HepG2 (cell line): ENCODE results near the gene USF1. TPM values are rescaled to one million over a fixed set of nuclear protein-coding genes. Genes with fewer than 3 reads are reported as not detected.

Source experiments
- AKAP8 ChIP-seq: sonication (generic); formaldehyde crosslinking; IDR thresholded peaks from 2 replicates; pipeline ENCODE4 v1.5.1; 2020; ENCODE audit warnings: mild to moderate bottlenecking, missing genetic modification reagents
- BHLHE40 ChIP-seq: IDR thresholded peaks from 2 replicates; pipeline ENCODE4 v1.6.1; 2011; ENCODE audit warnings: low read length, improper control_type of control experiment
- BRCA1 ChIP-seq: sonication (generic); formaldehyde crosslinking; IDR thresholded peaks from 2 replicates; pipeline ENCODE4 v1.4.0; 2020; ENCODE audit warnings: missing genetic modification reagents
- CENPX ChIP-seq: sonication (generic); formaldehyde crosslinking; IDR thresholded peaks from 2 replicates; pipeline ENCODE4 v1.9.0; 2021; ENCODE audit warnings: mild to moderate bottlenecking, missing genetic modification reagents, moderate library complexity
- DNMT3B ChIP-seq: conservative IDR thresholded peaks from 2 replicates; pipeline ENCODE4 v1.6.1; 2016; ENCODE audit warnings: missing biosample characterization, control low read depth
- FOSL2 ChIP-seq: sonication (generic); formaldehyde crosslinking; IDR thresholded peaks from 2 replicates; pipeline ENCODE4 v1.4.0; 2020; ENCODE audit warnings: missing genetic modification reagents
- HNRNPUL1 ChIP-seq: fragments of 200-400 bp; formaldehyde crosslinking; IDR thresholded peaks from 2 replicates; pipeline ENCODE4 v1.6.1; 2017; ENCODE audit warnings: low read depth, mild to moderate bottlenecking, low read length, moderate library complexity
- PITX1 ChIP-seq: sonication (generic); formaldehyde crosslinking; IDR thresholded peaks from 2 replicates; pipeline ENCODE4 v1.5.1; 2020; ENCODE audit warnings: mild to moderate bottlenecking, missing genetic modification reagents
- RBAK ChIP-seq: sonication (generic); formaldehyde crosslinking; IDR thresholded peaks from 2 replicates; pipeline ENCODE4 v1.5.1; 2020; ENCODE audit warnings: mild to moderate bottlenecking, missing genetic modification reagents
- RELA ChIP-seq: sonication (generic); formaldehyde crosslinking; IDR thresholded peaks from 2 replicates; pipeline ENCODE4 v1.4.0; 2020; ENCODE audit warnings: missing genetic modification reagents
- RFXANK ChIP-seq: IDR thresholded peaks from 2 replicates; pipeline ENCODE4 v1.6.1; 2016
- SOX13 ChIP-seq, 3 experiments: fragments of 450-650 bp in 1 of 3; sonication (generic) in 1 of 3; formaldehyde crosslinking in 1 of 3; IDR thresholded peaks in 2 of 3; conservative IDR thresholded peaks in 1 of 3; 2 replicates each; pipeline versions ENCODE4 v1.5.0 to v1.6.1; 2016 to 2020; ENCODE audit warnings: antibody characterized with exemption in 1 of 3, mild to moderate bottlenecking in 1 of 3, missing compliant biosample characterization in 1 of 3, missing genetic modification reagents in 1 of 3, moderate library complexity in 1 of 3
- SP2 ChIP-seq: sonication (generic); formaldehyde crosslinking; IDR thresholded peaks from 2 replicates; pipeline ENCODE4 v1.5.1; 2020; ENCODE audit warnings: mild to moderate bottlenecking, missing genetic modification reagents
- SP4 ChIP-seq: sonication (generic); formaldehyde crosslinking; IDR thresholded peaks from 2 replicates; pipeline ENCODE4 v1.8.1; 2023; ENCODE audit warnings: mild to moderate bottlenecking, missing genetic modification reagents
- SRSF4 ChIP-seq: fragments of 200-400 bp; formaldehyde crosslinking; IDR thresholded peaks from one replicate; pipeline ENCODE4 v1.6.1; 2018; ENCODE audit warnings: mild to moderate bottlenecking, low read depth, low read length, moderate library complexity; ENCODE audit not compliant: poor library complexity, severe bottlenecking
- TCF7 ChIP-seq: sonication (generic); IDR thresholded peaks from 2 replicates; pipeline ENCODE4 v1.6.1; 2016; ENCODE audit warnings: antibody characterized with exemption, low read depth
- YEATS2 ChIP-seq: sonication (generic); formaldehyde crosslinking; IDR thresholded peaks from 2 replicates; pipeline ENCODE4 v1.4.0; 2020; ENCODE audit warnings: missing genetic modification reagents, borderline replicate concordance
- ZNF547 ChIP-seq: sonication (generic); formaldehyde crosslinking; IDR thresholded peaks from 2 replicates; pipeline ENCODE4 v1.5.1; 2020; ENCODE audit warnings: mild to moderate bottlenecking, missing genetic modification reagents
- ZSCAN22 ChIP-seq: sonication (generic); formaldehyde crosslinking; IDR thresholded peaks from 2 replicates; pipeline ENCODE4 v1.4.0; 2020; ENCODE audit warnings: mild to moderate bottlenecking, missing genetic modification reagents
- polyA plus RNA-seq, 8 experiments: library from polyadenylated mRNA; depleted of rRNA in 3 of 8; stranded (reverse) in 7 of 8; unstranded in 1 of 8; fragments of >200 nt; fragmentation: Illumina TruSeq in 4 of 8; extraction: Trizol in 4 of 8; gene quantifications; 2 replicates each; pipeline versions ENCODE4 v1.2.1 to v1.2.3, GENCODE V29; 2011 to 2016; ENCODE audit warnings: low read depth in 4 of 8, missing spikeins in 1 of 8, mixed read lengths in 1 of 8; ENCODE audit not compliant: insufficient read depth in 1 of 8
- total RNA-seq, 5 experiments: library from RNA; depleted of rRNA; stranded (reverse); fragments of >200 nt; fragmentation: Illumina TruSeq; extraction: Trizol; gene quantifications; 2 replicates each; pipeline ENCODE4 v1.2.3, GENCODE V29; 2016; ENCODE audit warnings: low read depth in 1 of 5
- TF ChIP-seq, protein P1 (sequence below): sonication (generic); formaldehyde crosslinking; IDR thresholded peaks from 2 replicates; pipeline ENCODE4 v1.4.0; 2020; ENCODE audit warnings: missing genetic modification reagents
- TF ChIP-seq, protein P2 (sequence below): sonication (generic); formaldehyde crosslinking; IDR thresholded peaks from 2 replicates; pipeline ENCODE4 v1.4.0; 2020; ENCODE audit warnings: missing genetic modification reagents
- TF ChIP-seq, protein P3 (sequence below): IDR thresholded peaks from 2 replicates; pipeline ENCODE4 v1.6.1; 2016; ENCODE audit warnings: low read depth
- TF ChIP-seq, protein P4 (sequence below): sonication (generic); formaldehyde crosslinking; IDR thresholded peaks from 2 replicates; pipeline ENCODE4 v1.5.1; 2020; ENCODE audit warnings: mild to moderate bottlenecking, missing genetic modification reagents

Gene USF1
- total and polyA plus RNA-seq, 2 of the 13 experiments (the other 11 are each of a cell fraction or from before 2014, with no cell fraction given): 26.9 to 39.4 TPM

DNA sequence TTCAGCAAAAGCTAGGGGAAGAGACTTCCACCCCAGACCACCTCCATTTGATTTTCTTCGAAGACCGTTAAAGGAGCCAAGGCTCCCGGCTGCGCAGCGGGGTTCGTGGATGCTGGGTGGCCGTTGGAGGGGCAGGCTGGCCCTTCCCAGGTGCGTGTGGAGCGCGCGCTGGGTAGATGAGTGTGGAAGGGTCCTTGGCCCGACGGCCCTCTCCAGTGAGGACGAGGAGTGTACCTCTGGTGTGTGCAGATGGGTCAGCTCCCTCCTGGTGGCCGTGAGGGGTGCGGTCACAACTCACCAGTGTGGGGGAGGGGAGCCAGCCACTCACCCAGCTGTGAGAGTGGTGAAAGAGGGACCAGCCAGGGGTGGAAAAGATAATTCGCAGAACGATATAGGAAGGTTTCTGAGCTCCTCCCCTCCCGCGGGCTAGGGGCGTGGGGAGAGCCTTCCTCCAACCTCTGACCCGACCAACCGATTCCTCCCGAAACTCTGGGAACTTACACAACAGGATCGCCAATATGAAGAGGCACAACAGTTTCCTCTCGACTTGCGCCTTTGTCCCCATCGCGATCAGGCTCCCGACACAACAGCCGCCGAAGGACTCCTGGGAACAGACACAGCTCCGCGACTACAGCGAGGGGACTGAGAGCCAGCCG, 25.1 kb downstream of the USF1 start, which contains the start of gene F11R (continued):
- no peak for TF ChIP-seq SP2 (CRISPR knock-in tag)
- no peak for TF ChIP-seq SRSF4
- TF ChIP-seq RBAK (CRISPR knock-in tag): no peak
- TF ChIP-seq, protein P1, sequence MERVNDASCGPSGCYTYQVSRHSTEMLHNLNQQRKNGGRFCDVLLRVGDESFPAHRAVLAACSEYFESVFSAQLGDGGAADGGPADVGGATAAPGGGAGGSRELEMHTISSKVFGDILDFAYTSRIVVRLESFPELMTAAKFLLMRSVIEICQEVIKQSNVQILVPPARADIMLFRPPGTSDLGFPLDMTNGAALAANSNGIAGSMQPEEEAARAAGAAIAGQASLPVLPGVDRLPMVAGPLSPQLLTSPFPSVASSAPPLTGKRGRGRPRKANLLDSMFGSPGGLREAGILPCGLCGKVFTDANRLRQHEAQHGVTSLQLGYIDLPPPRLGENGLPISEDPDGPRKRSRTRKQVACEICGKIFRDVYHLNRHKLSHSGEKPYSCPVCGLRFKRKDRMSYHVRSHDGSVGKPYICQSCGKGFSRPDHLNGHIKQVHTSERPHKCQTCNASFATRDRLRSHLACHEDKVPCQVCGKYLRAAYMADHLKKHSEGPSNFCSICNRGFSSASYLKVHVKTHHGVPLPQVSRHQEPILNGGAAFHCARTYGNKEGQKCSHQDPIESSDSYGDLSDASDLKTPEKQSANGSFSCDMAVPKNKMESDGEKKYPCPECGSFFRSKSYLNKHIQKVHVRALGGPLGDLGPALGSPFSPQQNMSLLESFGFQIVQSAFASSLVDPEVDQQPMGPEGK (CRISPR knock-in tag): no peak; the same call in none of the 2 replicates
- TF ChIP-seq, protein P2, sequence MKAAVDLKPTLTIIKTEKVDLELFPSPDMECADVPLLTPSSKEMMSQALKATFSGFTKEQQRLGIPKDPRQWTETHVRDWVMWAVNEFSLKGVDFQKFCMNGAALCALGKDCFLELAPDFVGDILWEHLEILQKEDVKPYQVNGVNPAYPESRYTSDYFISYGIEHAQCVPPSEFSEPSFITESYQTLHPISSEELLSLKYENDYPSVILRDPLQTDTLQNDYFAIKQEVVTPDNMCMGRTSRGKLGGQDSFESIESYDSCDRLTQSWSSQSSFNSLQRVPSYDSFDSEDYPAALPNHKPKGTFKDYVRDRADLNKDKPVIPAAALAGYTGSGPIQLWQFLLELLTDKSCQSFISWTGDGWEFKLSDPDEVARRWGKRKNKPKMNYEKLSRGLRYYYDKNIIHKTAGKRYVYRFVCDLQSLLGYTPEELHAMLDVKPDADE (CRISPR knock-in tag): 0 out of 2 replicates have a peak, but pooled peaks have one; percentile 85
- TF ChIP-seq ZSCAN22 (CRISPR knock-in tag): no peak
- TF ChIP-seq HNRNPUL1: no peak
- peak; percentile 71; the same call in 1 of the 2 replicates for TF ChIP-seq BRCA1 (CRISPR knock-in tag)
- TF ChIP-seq SP4 (CRISPR knock-in tag): peak; percentile 84
- TF ChIP-seq, protein P3, sequence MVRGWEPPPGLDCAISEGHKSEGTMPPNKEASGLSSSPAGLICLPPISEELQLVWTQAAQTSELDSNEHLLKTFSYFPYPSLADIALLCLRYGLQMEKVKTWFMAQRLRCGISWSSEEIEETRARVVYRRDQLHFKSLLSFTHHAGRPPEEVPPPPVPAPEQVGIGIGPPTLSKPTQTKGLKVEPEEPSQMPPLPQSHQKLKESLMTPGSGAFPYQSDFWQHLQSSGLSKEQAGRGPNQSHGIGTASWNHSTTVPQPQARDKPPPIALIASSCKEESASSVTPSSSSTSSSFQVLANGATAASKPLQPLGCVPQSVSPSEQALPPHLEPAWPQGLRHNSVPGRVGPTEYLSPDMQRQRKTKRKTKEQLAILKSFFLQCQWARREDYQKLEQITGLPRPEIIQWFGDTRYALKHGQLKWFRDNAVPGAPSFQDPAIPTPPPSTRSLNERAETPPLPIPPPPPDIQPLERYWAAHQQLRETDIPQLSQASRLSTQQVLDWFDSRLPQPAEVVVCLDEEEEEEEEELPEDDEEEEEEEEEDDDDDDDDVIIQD (CRISPR knock-in tag): 0 out of 2 replicates have a peak, but pooled peaks have one; percentile 4
- TF ChIP-seq DNMT3B: no peak
- no peak; the same call in none of the 2 replicates for TF ChIP-seq PITX1
- TF ChIP-seq BHLHE40: no peak
- no peak; the same call in 1 of the 2 replicates for TF ChIP-seq FOSL2 (CRISPR knock-in tag)
- no peak for TF ChIP-seq RFXANK (CRISPR knock-in tag)
- TF ChIP-seq ZNF547 (CRISPR knock-in tag): no peak
- TF ChIP-seq TCF7: no peak
- TF ChIP-seq AKAP8: no peak
- no peak for TF ChIP-seq CENPX (CRISPR knock-in tag)
- no peak for TF ChIP-seq YEATS2 (CRISPR knock-in tag)
- TF ChIP-seq SOX13 (IDR thresholded peaks at IDR 0.05): no peak
- 0 out of 4 replicates have a peak, but pooled peaks of 1 of the 2 experiments have one; percentile 9 for TF ChIP-seq SOX13 (CRISPR knock-in tag; conservative IDR thresholded peaks at IDR 0.05 in 1 of 2, IDR thresholded peaks at IDR 0.05 in 1 of 2)
- TF ChIP-seq RELA (CRISPR knock-in tag): no peak
- TF ChIP-seq, protein P4, sequence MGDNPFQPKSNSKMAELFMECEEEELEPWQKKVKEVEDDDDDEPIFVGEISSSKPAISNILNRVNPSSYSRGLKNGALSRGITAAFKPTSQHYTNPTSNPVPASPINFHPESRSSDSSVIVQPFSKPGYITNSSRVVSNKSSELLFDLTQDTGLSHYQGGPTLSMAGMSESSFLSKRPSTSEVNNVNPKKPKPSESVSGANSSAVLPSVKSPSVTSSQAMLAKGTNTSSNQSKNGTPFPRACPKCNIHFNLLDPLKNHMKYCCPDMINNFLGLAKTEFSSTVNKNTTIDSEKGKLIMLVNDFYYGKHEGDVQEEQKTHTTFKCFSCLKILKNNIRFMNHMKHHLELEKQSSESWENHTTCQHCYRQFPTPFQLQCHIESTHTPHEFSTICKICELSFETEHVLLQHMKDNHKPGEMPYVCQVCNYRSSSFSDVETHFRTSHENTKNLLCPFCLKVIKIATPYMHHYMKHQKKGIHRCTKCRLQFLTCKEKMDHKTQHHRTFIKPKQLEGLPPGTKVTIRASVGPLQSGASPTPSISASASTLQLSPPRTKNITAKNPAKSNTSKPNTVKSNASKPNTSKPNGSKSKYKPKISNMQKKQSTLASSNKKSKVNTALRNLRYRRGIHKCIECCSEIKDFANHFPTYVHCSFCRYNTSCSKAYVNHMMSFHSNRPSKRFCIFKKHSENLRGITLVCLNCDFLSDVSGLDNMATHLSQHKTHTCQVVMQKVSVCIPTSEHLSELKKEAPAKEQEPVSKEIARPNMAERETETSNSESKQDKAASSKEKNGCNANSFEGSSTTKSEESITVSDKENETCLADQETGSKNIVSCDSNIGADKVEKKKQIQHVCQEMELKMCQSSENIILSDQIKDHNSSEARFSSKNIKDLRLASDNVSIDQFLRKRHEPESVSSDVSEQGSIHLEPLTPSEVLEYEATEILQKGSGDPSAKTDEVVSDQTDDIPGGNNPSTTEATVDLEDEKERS (CRISPR knock-in tag): no peak
